ENCODE data around the gene SLC25A18. TPM values are rescaled to one million over a fixed set of nuclear protein-coding genes. Genes with fewer than 3 reads are reported as not detected.

SLC25A18 gene
- total RNA-seq, 1 donor from 2014 or later: 0.60 TPM

Other genes with a start within 250 kb of the SLC25A18 start
- gene CECR2, start 194.0 kb upstream of the SLC25A18 start, total RNA-seq: 14.1 to 15.1 TPM (median 15.0 TPM) in 3 replicates
- 52.6 to 54.1 TPM (median 53.2 TPM) in 3 replicates for gene ATP6V1E1, start 65.3 kb downstream of the SLC25A18 start, total RNA-seq
- gene BCL2L13, start 75.3 kb downstream of the SLC25A18 start, total RNA-seq: 30.4 to 33.9 TPM (median 30.8 TPM) in 3 replicates
- 29.9 to 33.6 TPM (median 31.7 TPM) in 3 replicates for gene BID, start 211.0 kb downstream of the SLC25A18 start, total RNA-seq